H9 (cell line): ENCODE results near the gene SPAG7. TPM values are rescaled to one million over a fixed set of nuclear protein-coding genes. Genes with fewer than 3 reads are reported as not detected.

Experiments
- DNase-seq: peaks from one replicate; pipeline ENCODE4 v3.0.0-alpha.2; 2017
- H2AFZ ChIP-seq: one replicate; pipeline ENCODE4 v1.6.1; 2013; ENCODE audit warnings: mild to moderate bottlenecking, low read length, control low read depth, moderate library complexity
- H2AK5ac ChIP-seq: 2 replicates; pipeline ENCODE4 v1.6.1; 2013; ENCODE audit warnings: low read length, control low read depth, mixed read lengths; ENCODE audit not compliant: insufficient read length
- H2BK120ac ChIP-seq: one replicate; pipeline ENCODE4 v1.6.1; 2013; ENCODE audit warnings: low read depth, mild to moderate bottlenecking, low read length, control low read depth, inconsistent platforms; ENCODE audit not compliant: poor library complexity, severe bottlenecking
- H2BK12ac ChIP-seq: 2 replicates; pipeline ENCODE4 v1.6.1; 2013; ENCODE audit warnings: low read length, control low read depth, mixed read lengths, low read depth; ENCODE audit not compliant: insufficient read length
- H2BK15ac ChIP-seq: 2 replicates; pipeline ENCODE4 v1.6.1; 2013; ENCODE audit warnings: low read depth, low read length, control low read depth
- H2BK20ac ChIP-seq: one replicate; pipeline ENCODE4 v1.6.1; 2013; ENCODE audit warnings: low read depth, mild to moderate bottlenecking, low read length, control low read depth, inconsistent platforms; ENCODE audit not compliant: poor library complexity, severe bottlenecking
- H2BK5ac ChIP-seq: 2 replicates; pipeline ENCODE4 v1.6.1; 2013; ENCODE audit warnings: low read length, control low read depth, mixed read lengths; ENCODE audit not compliant: insufficient read length
- H3K14ac ChIP-seq: 2 replicates; pipeline ENCODE4 v1.6.1; 2013; ENCODE audit warnings: low read length, control low read depth; ENCODE audit not compliant: insufficient read depth
- H3K18ac ChIP-seq: 2 replicates; pipeline ENCODE4 v1.6.1; 2013; ENCODE audit warnings: low read depth, mild to moderate bottlenecking, mixed read lengths, low read length, control low read depth; ENCODE audit not compliant: insufficient read length
- H3K23ac ChIP-seq: 2 replicates; pipeline ENCODE4 v1.6.1; 2013; ENCODE audit warnings: low read length, control low read depth, mixed read lengths, low read depth; ENCODE audit not compliant: insufficient read length
- H3K23me2 ChIP-seq: 2 replicates; pipeline ENCODE4 v1.6.1; 2013; ENCODE audit warnings: low read depth, mild to moderate bottlenecking, mixed read lengths, low read length, control low read depth; ENCODE audit not compliant: insufficient read length, poor library complexity, severe bottlenecking
- H3K27ac ChIP-seq: 2 replicates; pipeline ENCODE4 v1.5.1; 2013; ENCODE audit warnings: low read length, control low read depth, mixed read lengths, low read depth; ENCODE audit not compliant: insufficient read length
- H3K27me3 ChIP-seq: 2 replicates; pipeline ENCODE4 v1.6.1; 2013; ENCODE audit warnings: low read length, control low read depth, inconsistent platforms; ENCODE audit not compliant: insufficient read depth
- H3K4ac ChIP-seq: 2 replicates; pipeline ENCODE4 v1.6.1; 2013; ENCODE audit warnings: low read depth, mild to moderate bottlenecking, control low read depth, inconsistent platforms, low read length, moderate library complexity
- H3K4me1 ChIP-seq: 2 replicates; pipeline ENCODE4 v1.6.1; 2013; ENCODE audit warnings: low read length, control low read depth, inconsistent platforms; ENCODE audit not compliant: insufficient read depth
- H3K4me2 ChIP-seq: 2 replicates; pipeline ENCODE4 v1.6.1; 2013; ENCODE audit warnings: low read length, control low read depth, mixed read lengths; ENCODE audit not compliant: insufficient read length, insufficient read depth
- H3K56ac ChIP-seq: 2 replicates; pipeline ENCODE4 v1.6.1; 2013; ENCODE audit warnings: low read depth, mild to moderate bottlenecking, mixed read lengths, low read length, control low read depth; ENCODE audit not compliant: insufficient read length
- H3K79me1 ChIP-seq: 2 replicates; pipeline ENCODE4 v1.6.1; 2013; ENCODE audit warnings: low read depth, mild to moderate bottlenecking, moderate library complexity, low read length, control low read depth, inconsistent platforms; ENCODE audit not compliant: insufficient read depth, poor library complexity, severe bottlenecking
- H3K79me2 ChIP-seq: 2 replicates; pipeline ENCODE4 v1.6.1; 2013; ENCODE audit warnings: low read length, control low read depth, inconsistent platforms; ENCODE audit not compliant: insufficient read depth
- H3K9ac ChIP-seq: 2 replicates; pipeline ENCODE4 v1.6.1; 2013; ENCODE audit warnings: low read length, control low read depth, mixed read lengths; ENCODE audit not compliant: insufficient read length; ENCODE audit errors: extremely low read depth
- H3K9me3 ChIP-seq: one replicate; pipeline ENCODE4 v1.6.1; 2013; ENCODE audit warnings: low read depth, low read length, inconsistent platforms; ENCODE audit not compliant: control insufficient read depth
- H3T11ph ChIP-seq: one replicate; pipeline ENCODE4 v1.6.1; 2013; ENCODE audit warnings: mild to moderate bottlenecking, low read length, control low read depth, inconsistent platforms
- H4K20me1 ChIP-seq: one replicate; pipeline ENCODE4 v1.6.1; 2013; ENCODE audit not compliant: control insufficient read depth, insufficient read length, insufficient read depth
- H4K5ac ChIP-seq: 2 replicates; pipeline ENCODE4 v1.6.1; 2013; ENCODE audit warnings: low read depth, mild to moderate bottlenecking, mixed read lengths, low read length, control low read depth; ENCODE audit not compliant: insufficient read length
- H4K8ac ChIP-seq: replicated peaks from 2 replicates; pipeline ENCODE4 v1.6.1; 2013; ENCODE audit warnings: low read length, control low read depth, mixed read lengths, low read depth; ENCODE audit not compliant: insufficient read length
- H4K91ac ChIP-seq: 2 replicates; pipeline ENCODE4 v1.6.1; 2013; ENCODE audit warnings: low read depth, mild to moderate bottlenecking, moderate library complexity, mixed read lengths, low read length, control low read depth; ENCODE audit not compliant: insufficient read length
- H3K27ac Mint-ChIP-seq, 3 experiments: 2 replicates in 2 of 3; 3 replicates in 1 of 3; pipeline ENCODE4 v1.8.0; 2020 to 2021; ENCODE audit warnings: mixed read lengths in 3 of 3, mild to moderate bottlenecking in 1 of 3, moderate library complexity in 1 of 3
- H3K27me3 Mint-ChIP-seq: 2 replicates; pipeline ENCODE4 v1.8.0; 2021; ENCODE audit warnings: low read depth, mild to moderate bottlenecking, moderate library complexity, mixed read lengths
- H3K36me3 Mint-ChIP-seq, 3 experiments: 2 replicates in 2 of 3; 3 replicates in 1 of 3; pipeline ENCODE4 v1.8.0; 2020 to 2021; ENCODE audit warnings: low read depth in 3 of 3, mixed read lengths in 3 of 3; ENCODE audit not compliant: insufficient read depth in 1 of 3
- H3K4me1 Mint-ChIP-seq, 2 experiments: 2 replicates each; pipeline ENCODE4 v1.8.0; 2020; ENCODE audit warnings: mixed read lengths in 2 of 2
- H3K4me3 Mint-ChIP-seq, 2 experiments: 2 replicates in 1 of 2; 3 replicates in 1 of 2; pipeline ENCODE4 v1.8.0; 2020 to 2021; ENCODE audit warnings: mild to moderate bottlenecking in 2 of 2, mixed read lengths in 2 of 2, moderate library complexity in 1 of 2
- H3K9me3 Mint-ChIP-seq, 2 experiments: 2 replicates in 1 of 2; 3 replicates in 1 of 2; pipeline ENCODE4 v1.8.0; 2020; ENCODE audit warnings: mild to moderate bottlenecking in 2 of 2, mixed read lengths in 2 of 2, moderate library complexity in 1 of 2
- WGBS: extraction: QIAGEN DNeasy Blood & Tissue Kit; methylation state at CpG from one replicate; pipeline ENCODE4 v1.1.7; 2013; ENCODE audit warnings: missing lambda C conversion rate, low lambda C conversion rate, mixed read lengths; ENCODE audit not compliant: insufficient read length; ENCODE audit errors: extremely low coverage; 5-methylcytosine and 5-hydroxymethylcytosine counted together
- total RNA-seq: library from RNA; stranded (reverse); gene quantifications from 2 replicates; pipeline ENCODE4 v1.2.1, GENCODE V29; 2021
- TF ChIP-seq, protein P1 (sequence below): fragments of 200-600 bp; sonication (generic); conservative IDR thresholded peaks from 3 replicates; pipeline ENCODE4 v1.8.0; 2021; ENCODE audit warnings: antibody characterized with exemption, mild to moderate bottlenecking

The SPAG7 gene
- total RNA-seq, 1 experiment from 2014 or later: 102 TPM

DNA sequence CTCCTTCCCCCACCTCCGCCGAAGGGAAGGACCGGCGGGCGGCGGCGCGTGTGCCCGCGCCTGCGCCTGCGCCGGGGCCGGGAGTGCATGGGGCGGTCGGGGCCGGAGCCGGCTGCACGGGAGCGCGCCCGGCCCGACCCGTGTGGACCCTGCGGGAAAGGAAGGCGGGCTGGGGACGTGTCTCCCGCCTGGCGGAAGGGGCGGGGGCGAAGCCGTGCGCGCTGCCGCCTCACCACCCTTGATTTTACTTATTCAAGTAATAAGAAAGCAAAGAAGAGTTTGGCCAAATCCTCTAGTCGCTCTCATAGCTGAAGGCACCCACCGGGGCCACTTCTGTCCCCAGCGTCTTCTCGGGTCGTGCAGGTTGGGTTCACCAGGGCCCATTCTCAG is 18.7 kb downstream of the SPAG7 start:
- Histone ChIP-seq H4K8ac (no peak overlapping the region), H2BK15ac (no peak overlapping the region), H3K4me1 (peaks cover 4% of the 10 kb centered on the region; the same call in 1 of the 2 replicates), H2BK12ac (no peak overlapping the region), H2BK5ac (no peak overlapping the region), H3K79me2 (peaks cover 13% of the 10 kb centered on the region; the same call in 1 of the 2 replicates), H3K14ac (no peak overlapping the region), H3K23ac (no peak overlapping the region), H2BK20ac (no peak overlapping the region), H4K20me1 (no peaks in the 10 kb centered on the region), H3K56ac (no peak overlapping the region), H3K18ac (no peak overlapping the region), H4K5ac (no peak overlapping the region), H3K27ac (peak overlapping the region; percentile 78), H3T11ph (no peak overlapping the region), H2BK120ac (no peak overlapping the region), H3K9ac (peak overlapping the region; percentile 70), H4K91ac (no peak overlapping the region), H3K4ac (no peak overlapping the region), H3K79me1 (peaks cover 4% of the 10 kb centered on the region), H2AFZ (no peak overlapping the region), H3K9me3 (no peaks in the 10 kb centered on the region), H3K27me3 (no peaks in the 10 kb centered on the region), H3K4me2 (peak overlapping the region; percentile 72), H3K23me2 (peaks cover 23% of the 10 kb centered on the region), H2AK5ac (no peak overlapping the region)
- Mint-ChIP-seq H3K36me3 (peaks cover 20 to 36% (median 31%) of the 10 kb centered on the region in 3 experiments), H3K27me3 (peaks cover 5% of the 10 kb centered on the region), H3K4me1 (peaks cover 43 to 44% of the 10 kb centered on the region in 2 experiments), H3K27ac (peak overlapping the region; percentile 98 to 100 (median 100)), H3K4me3 (peak overlapping the region; percentile 95 to 100), H3K9me3 (peaks cover 0 to 2% of the 10 kb centered on the region in 2 experiments; a peak in 2 of 5 replicates)
- WGBS: no CpG with 5 or more reads among the region's 40 CpGs
- DNase-seq: peak; percentile 90
- TF ChIP-seq, protein P1, sequence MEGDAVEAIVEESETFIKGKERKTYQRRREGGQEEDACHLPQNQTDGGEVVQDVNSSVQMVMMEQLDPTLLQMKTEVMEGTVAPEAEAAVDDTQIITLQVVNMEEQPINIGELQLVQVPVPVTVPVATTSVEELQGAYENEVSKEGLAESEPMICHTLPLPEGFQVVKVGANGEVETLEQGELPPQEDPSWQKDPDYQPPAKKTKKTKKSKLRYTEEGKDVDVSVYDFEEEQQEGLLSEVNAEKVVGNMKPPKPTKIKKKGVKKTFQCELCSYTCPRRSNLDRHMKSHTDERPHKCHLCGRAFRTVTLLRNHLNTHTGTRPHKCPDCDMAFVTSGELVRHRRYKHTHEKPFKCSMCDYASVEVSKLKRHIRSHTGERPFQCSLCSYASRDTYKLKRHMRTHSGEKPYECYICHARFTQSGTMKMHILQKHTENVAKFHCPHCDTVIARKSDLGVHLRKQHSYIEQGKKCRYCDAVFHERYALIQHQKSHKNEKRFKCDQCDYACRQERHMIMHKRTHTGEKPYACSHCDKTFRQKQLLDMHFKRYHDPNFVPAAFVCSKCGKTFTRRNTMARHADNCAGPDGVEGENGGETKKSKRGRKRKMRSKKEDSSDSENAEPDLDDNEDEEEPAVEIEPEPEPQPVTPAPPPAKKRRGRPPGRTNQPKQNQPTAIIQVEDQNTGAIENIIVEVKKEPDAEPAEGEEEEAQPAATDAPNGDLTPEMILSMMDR: no peak
